Liver (tissue), 3 donors: Measurements from ENCODE around the gene CAT.

Experiments used
- ATF3 ChIP-seq: IDR thresholded peaks from 2 replicates; pipeline ENCODE4 v1.6.1; 2016; ENCODE audit warnings: antibody characterized with exemption
- CTCF ChIP-seq: fragments of 150-350 bp; IDR thresholded peaks from 2 replicates; pipeline ENCODE4 v1.5.1; 2017; ENCODE audit warnings: improper control_type of control experiment, low read depth, low read length; ENCODE audit not compliant: missing input control
- EGR1 ChIP-seq, 2 donors: IDR thresholded peaks; 2 replicates each; pipeline ENCODE4 v1.6.1; 2016 to 2018; ENCODE audit warnings: antibody characterized with exemption in 2 of 2, low read depth in 2 of 2
- FOXA1 ChIP-seq: IDR thresholded peaks from 2 replicates; pipeline ENCODE4 v1.6.1; 2016; ENCODE audit warnings: antibody characterized with exemption
- GABPA ChIP-seq, 2 donors: IDR thresholded peaks in 1 of 2; conservative IDR thresholded peaks in 1 of 2; 2 replicates each; pipeline ENCODE4 v1.6.1; 2016; ENCODE audit warnings: antibody characterized with exemption in 2 of 2, mild to moderate bottlenecking in 1 of 2, moderate library complexity in 1 of 2
- MAX ChIP-seq: IDR thresholded peaks from 2 replicates; pipeline ENCODE4 v1.6.1; 2016; ENCODE audit warnings: antibody characterized with exemption
- REST ChIP-seq: IDR thresholded peaks from 2 replicates; pipeline ENCODE4 v1.6.1; 2016; ENCODE audit warnings: antibody characterized with exemption, mild to moderate bottlenecking
- SP1 ChIP-seq: IDR thresholded peaks from 2 replicates; pipeline ENCODE4 v1.6.1; 2018; ENCODE audit warnings: antibody characterized with exemption, mild to moderate bottlenecking
- TAF1 ChIP-seq: conservative IDR thresholded peaks from 2 replicates; pipeline ENCODE4 v1.6.1; 2016; ENCODE audit warnings: antibody characterized with exemption, mild to moderate bottlenecking
- YY1 ChIP-seq: IDR thresholded peaks from 2 replicates; pipeline ENCODE4 v1.6.1; 2016; ENCODE audit warnings: antibody characterized with exemption, mild to moderate bottlenecking
- donor health status: healthy.
- donor health status: healthy.

GRCh38 chr11:34516247-34517040 is 77.7 kb downstream of the CAT start:
- TF ChIP-seq CTCF: no peak
- no peak for TF ChIP-seq ATF3
- no peak for TF ChIP-seq MAX
- TF ChIP-seq TAF1: no peak
- TF ChIP-seq GABPA (IDR thresholded peaks at IDR 0.05 in 1 of 2, conservative IDR thresholded peaks at IDR 0.05 in 1 of 2): no peak
- no peak for TF ChIP-seq FOXA1
- no peak for TF ChIP-seq SP1
- TF ChIP-seq EGR1 (IDR thresholded peaks at IDR 0.05; ENCODE audit: low read depth in 2 of 2): no peak
- no peak for TF ChIP-seq YY1
- no peak for TF ChIP-seq REST
